Stomach (tissue), 4 donors: ENCODE results near the gene ADD1.

Source experiments
- EP300 ChIP-seq: sonication (generic); formaldehyde crosslinking; IDR thresholded peaks from one replicate; pipeline ENCODE4 v1.6.1; 2017; ENCODE audit warnings: antibody characterized with exemption
- POLR2AphosphoS5 ChIP-seq, 3 donors: sonication (generic); formaldehyde crosslinking; IDR thresholded peaks; one replicate each; pipeline ENCODE4 v1.6.1; 2016; ENCODE audit warnings: antibody characterized with exemption in 3 of 3
- TF ChIP-seq, protein P1 (sequence below), 7 experiments: fragments of 450-650 bp in 4 of 7; fragments of 200-600 bp in 3 of 7; sonication (generic) in 3 of 7; IDR thresholded peaks; one replicate each; pipeline ENCODE4 v1.5.1; 2016 to 2019; ENCODE audit warnings: antibody characterized with exemption in 7 of 7, control low read depth in 2 of 7, mild to moderate bottlenecking in 1 of 7

- TF ChIP-seq, protein P1, sequence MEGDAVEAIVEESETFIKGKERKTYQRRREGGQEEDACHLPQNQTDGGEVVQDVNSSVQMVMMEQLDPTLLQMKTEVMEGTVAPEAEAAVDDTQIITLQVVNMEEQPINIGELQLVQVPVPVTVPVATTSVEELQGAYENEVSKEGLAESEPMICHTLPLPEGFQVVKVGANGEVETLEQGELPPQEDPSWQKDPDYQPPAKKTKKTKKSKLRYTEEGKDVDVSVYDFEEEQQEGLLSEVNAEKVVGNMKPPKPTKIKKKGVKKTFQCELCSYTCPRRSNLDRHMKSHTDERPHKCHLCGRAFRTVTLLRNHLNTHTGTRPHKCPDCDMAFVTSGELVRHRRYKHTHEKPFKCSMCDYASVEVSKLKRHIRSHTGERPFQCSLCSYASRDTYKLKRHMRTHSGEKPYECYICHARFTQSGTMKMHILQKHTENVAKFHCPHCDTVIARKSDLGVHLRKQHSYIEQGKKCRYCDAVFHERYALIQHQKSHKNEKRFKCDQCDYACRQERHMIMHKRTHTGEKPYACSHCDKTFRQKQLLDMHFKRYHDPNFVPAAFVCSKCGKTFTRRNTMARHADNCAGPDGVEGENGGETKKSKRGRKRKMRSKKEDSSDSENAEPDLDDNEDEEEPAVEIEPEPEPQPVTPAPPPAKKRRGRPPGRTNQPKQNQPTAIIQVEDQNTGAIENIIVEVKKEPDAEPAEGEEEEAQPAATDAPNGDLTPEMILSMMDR (IDR thresholded peaks at IDR 0.05) = no peak
- TF ChIP-seq EP300 = no peak
- no peak for TF ChIP-seq POLR2AphosphoS5 (IDR thresholded peaks at IDR 0.05)
Measured at GRCh38 chr4:2804449-2804972, 39.1 kb upstream of the ADD1 start.
